Fibroblast of lung (primary cell): ENCODE results near the gene MICU1.

ENCODE experiments used
- CTCF ChIP-seq, 2 donors: IDR thresholded peaks in 1 of 2; conservative IDR thresholded peaks in 1 of 2; 1 replicate in 1 of 2; 2 replicates in 1 of 2; pipeline ENCODE4 v1.5.1; 2011 to 2012; ENCODE audit warnings: low read length in 2 of 2, control low read depth in 1 of 2, inconsistent platforms in 1 of 2, low read depth in 1 of 2, mild to moderate bottlenecking in 1 of 2
- EZH2 ChIP-seq: IDR thresholded peaks from 2 replicates; pipeline ENCODE4 v1.5.1; 2012; ENCODE audit warnings: low read length, control low read depth, mild to moderate bottlenecking; ENCODE audit errors: missing control alignments

GRCh38 chr10:72417971-72418370, 207.9 kb downstream of the MICU1 start:
- TF ChIP-seq CTCF (conservative IDR thresholded peaks at IDR 0.05 in 1 of 2, IDR thresholded peaks at IDR 0.05 in 1 of 2; ENCODE audit: low read depth in 1 of 2, low read length in 2 of 2) (no peak), EZH2 (no peak)
